ENCODE data around the gene ASIP. TPM values are rescaled to one million over a fixed set of nuclear protein-coding genes. Genes with fewer than 3 reads are reported as not detected.
A peak's percentile ranks its signal among the peaks of the same experiment; 100 is the strongest.

Gene ASIP
- total and polyA plus RNA-seq, 2 of the 13 experiments (the other 11 are each of a cell fraction or from before 2014, with no cell fraction given) = not detected

DNA sequence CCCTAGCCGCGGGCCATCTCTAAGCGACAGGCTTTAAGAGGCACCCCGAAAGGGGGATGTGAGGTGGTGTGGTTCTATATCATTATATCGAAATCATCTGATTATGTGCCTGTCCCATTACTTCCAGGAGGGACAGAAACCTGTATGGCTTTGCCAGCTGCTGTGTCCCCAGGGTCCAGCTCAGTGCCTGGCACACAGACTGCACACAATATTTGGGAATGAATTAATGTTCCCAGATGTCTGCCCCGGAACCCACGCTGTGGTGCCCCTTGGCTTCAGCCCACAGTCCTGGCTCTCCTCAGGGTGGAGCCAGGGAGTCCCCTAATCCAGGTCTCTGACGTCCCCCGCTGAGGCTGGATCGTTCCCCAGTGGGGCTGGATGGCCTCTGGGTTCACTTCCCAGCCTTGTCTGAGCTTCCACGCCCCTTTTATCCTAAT lies 70.8 kb downstream of the ASIP start (continued):
- TF ChIP-seq ZNF784 (CRISPR knock-in tag; IDR thresholded peaks at IDR 0.05; ENCODE audit: borderline replicate concordance) (no peak), BRD4 (CRISPR knock-in tag; IDR thresholded peaks at IDR 0.05) (peak; percentile 51; the same call in 1 of the 2 replicates), ZNF550 (CRISPR knock-in tag; IDR thresholded peaks at IDR 0.05; ENCODE audit: borderline replicate concordance) (no peak), AGO1 (IDR thresholded peaks at IDR 0.05; ENCODE audit: low read depth, low read length, poor library complexity, severe bottlenecking) (peak; percentile 28), TERF1 (CRISPR knock-in tag; IDR thresholded peaks at IDR 0.05) (no peak), GTF2F1 (IDR thresholded peaks at IDR 0.05; ENCODE audit: low read length) (no peak), PCBP2 (optimal IDR thresholded peaks at IDR 0.05; ENCODE audit: low read depth, low read length, poor library complexity, severe bottlenecking) (no peak), ZNF749 (CRISPR knock-in tag; IDR thresholded peaks at IDR 0.05; ENCODE audit: borderline replicate concordance) (no peak), ZNF720 (CRISPR knock-in tag; IDR thresholded peaks at IDR 0.05) (no peak), ZNF205 (CRISPR knock-in tag; IDR thresholded peaks at IDR 0.05) (no peak), ZNF234 (CRISPR knock-in tag; conservative IDR thresholded peaks at IDR 0.05) (no peak), LRRFIP1 (CRISPR knock-in tag; conservative IDR thresholded peaks at IDR 0.05) (no peak), NONO (IDR thresholded peaks at IDR 0.05) (no peak), NONO (CRISPR knock-in tag; conservative IDR thresholded peaks at IDR 0.05) (no peak), ZNF709 (CRISPR knock-in tag; IDR thresholded peaks at IDR 0.05) (no peak), ISL2 (CRISPR knock-in tag; IDR thresholded peaks at IDR 0.05) (no peak), IRX3 (CRISPR knock-in tag; IDR thresholded peaks at IDR 0.05; ENCODE audit: borderline replicate concordance, low read depth) (0 out of 2 replicates have a peak, but pooled peaks have one; percentile 64), HOXA9 (CRISPR knock-in tag; IDR thresholded peaks at IDR 0.05; ENCODE audit: borderline replicate concordance) (no peak), PATZ1 (CRISPR knock-in tag; IDR thresholded peaks at IDR 0.05) (no peak), ZFYVE20 (CRISPR knock-in tag; IDR thresholded peaks at IDR 0.05; ENCODE audit: borderline replicate concordance, low read depth) (no peak), ZNF788 (CRISPR knock-in tag; IDR thresholded peaks at IDR 0.05; ENCODE audit: borderline replicate concordance) (no peak), THYN1 (CRISPR knock-in tag; IDR thresholded peaks at IDR 0.05; ENCODE audit: borderline replicate concordance, low read depth) (0 out of 2 replicates have a peak, but pooled peaks have one; percentile 1)
- TF ChIP-seq, protein P1, sequence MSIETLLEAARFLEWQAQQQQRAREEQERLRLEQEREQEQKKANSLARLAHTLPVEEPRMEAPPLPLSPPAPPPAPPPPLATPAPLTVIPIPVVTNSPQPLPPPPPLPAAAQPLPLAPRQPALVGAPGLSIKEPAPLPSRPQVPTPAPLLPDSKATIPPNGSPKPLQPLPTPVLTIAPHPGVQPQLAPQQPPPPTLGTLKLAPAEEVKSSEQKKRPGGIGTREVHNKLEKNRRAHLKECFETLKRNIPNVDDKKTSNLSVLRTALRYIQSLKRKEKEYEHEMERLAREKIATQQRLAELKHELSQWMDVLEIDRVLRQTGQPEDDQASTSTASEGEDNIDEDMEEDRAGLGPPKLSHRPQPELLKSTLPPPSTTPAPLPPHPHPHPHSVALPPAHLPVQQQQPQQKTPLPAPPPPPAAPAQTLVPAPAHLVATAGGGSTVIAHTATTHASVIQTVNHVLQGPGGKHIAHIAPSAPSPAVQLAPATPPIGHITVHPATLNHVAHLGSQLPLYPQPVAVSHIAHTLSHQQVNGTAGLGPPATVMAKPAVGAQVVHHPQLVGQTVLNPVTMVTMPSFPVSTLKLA (IDR thresholded peaks at IDR 0.05) = no peak

All from HepG2 (cell line).